NCI-H1417 treated with DMSO at 0.1 percent for 48 hours (cell line): ENCODE results near the gene DOHH.
"Not testable (repeated sequence)": the region's sequence is repeated elsewhere in the genome, so short reads cannot be mapped to it uniquely, and the experiment has no call there.

Experiments
- DNase-seq: peaks from one replicate; lab custom pipeline; 2025; lab: John Stamatoyannopoulos, UW

The DOHH gene

DNA sequence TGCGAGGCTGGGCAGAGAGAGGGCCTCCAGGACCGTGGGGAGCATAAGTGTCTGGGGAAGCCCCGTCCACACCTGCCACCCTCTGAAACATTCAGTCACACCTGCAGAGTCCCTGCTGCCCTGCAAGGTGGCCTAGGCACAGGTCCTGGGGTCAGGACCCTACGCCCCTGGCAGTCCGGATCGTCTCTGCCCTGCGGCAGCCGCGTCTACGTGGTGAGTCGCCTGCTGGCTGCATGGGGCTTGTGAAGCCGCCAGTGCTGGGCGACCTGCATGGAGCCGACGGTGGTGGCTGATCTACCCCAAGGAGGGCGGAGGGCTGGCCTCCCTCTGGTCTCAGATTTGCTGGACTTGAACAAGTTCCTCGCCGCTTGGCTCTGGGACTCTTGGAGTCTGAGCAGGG is 18.7 kb upstream of the DOHH start:
- DNase-seq = no peak

DNA sequence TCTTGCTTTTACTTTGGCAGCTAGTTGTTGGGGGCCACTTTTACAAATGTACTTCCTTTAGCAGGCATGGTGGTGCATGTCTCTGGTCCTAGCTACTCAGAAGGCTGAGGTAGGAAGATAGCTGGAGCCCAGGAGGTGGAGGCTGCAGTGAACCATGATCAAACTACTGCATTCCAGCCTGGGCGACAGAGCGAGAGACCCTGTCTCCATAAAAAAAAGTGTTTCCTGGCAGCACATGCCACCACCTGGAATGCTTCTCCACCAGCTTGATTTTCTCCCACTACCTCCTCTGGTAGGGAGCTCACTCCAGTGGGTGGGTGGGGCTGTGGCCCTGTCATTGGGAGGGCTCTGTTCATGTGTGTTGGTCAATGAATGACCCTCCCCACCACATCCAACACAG is 18.2 kb upstream of the DOHH start:
- DNase-seq = no peak

DNA sequence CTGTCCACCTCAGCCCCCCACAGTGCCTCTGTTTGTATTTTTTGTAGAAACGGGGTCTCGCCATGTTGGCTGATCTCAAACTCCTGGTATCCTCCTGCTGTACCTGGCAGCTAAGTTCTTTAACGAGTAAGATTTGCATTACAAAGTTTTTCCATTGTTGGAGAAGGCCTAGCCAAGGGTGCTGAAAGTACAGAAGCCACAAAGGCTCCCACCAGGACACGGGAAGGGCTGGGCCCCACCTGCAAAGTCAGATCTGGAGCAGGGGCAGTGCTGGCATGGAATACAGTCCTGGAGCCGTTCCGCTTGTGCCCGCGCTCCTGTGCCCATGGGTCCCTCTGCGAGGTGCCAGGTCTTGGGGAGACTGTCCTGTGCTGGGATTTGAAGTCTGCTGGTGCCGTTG is 17.8 kb upstream of the DOHH start:
- DNase-seq = no peak

DNA sequence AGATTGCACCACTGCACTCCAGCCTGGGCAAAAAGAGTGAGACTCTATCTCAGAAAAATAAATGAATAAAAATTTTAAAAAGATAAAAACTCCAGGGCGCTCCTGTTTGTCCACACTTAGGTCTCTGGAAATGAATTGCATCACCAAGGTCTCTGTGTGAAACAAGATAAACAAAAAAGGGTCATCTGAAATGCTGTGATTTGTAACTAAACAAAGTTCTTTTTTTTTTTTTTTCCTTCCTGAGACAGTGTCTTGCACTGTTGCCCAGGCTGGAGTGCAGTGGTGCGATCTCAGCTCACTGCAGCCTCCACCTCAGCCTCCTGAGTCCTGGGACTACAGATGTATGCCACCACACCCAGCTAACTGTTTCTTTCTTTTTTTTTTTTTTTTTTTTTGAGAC is 17.2 kb upstream of the DOHH start:
- DNase-seq = no peak

DNA sequence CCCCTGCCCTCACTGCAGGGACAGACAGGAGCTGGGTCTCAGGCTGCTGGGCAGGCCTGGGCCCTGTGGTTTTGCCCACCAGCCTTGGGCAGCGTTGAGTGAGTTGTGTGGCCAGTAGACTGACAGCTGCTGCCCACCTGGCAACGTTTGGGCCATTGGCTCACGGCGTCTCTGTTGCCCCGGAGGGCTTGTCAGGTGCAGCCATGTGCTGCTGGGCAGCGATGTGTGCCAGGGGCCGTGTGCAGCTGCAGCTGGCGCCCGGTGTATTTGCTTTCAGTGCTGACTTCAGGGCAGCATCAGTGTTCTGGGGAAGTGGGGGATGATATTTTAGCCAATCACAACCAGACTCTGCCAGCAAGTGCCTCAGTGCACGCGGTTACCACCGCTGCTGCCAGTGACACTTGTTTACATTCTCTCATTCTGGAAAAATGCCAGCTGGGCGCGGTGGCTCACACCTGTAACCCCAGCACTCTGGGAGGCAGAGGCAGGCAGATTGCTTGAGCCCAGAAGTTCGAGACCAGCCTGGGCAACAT is 16.3 kb upstream of the DOHH start:
- DNase-seq = peak; percentile 50

DNA sequence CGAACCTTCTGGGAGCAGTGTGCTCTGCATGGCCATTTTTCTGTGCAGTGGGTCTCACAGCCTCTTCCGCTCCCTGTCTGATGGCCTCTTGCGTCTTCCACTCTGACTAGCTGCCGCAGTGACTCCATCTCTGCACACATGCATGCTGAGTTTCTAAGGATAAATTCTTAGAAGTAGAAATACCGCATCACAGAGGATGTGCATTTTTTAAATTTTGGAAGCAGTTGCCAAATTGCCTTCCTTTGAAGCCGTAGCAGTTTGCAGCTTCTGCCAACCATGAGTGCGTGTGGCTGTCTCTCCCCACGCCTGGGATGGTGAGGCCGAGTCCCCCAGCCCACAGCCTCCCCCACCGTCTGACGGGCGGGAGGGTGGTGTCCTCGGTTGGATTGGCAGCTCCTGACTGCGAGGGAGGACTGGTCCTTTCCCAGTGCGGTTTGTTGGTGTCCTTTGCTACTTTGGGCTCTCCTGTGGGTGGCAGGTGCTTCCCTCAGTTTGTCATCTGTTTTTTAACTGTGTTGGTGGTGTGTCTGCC is 15.5 kb upstream of the DOHH start:
- no peak for DNase-seq

DNA sequence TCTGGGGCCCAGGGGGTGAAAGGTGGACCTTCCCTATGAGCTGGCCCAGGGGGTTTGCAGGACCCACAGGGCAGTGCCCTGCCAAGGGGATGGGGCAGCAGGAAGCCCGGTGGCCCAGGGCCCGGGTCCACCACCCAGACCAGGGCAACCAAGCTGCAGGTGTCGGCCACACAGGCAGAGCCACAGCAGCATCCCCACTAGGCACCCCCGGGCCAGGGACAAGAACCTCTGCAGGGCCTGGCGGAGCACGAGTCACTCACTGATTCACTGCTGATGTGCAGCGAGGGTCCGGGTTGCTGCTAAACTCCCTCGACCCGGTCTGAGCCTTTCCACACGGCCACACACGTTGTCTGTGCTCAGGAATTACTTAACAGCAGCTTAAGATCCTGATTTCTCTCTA is 14.5 kb upstream of the DOHH start:
- DNase-seq = no peak

DNA sequence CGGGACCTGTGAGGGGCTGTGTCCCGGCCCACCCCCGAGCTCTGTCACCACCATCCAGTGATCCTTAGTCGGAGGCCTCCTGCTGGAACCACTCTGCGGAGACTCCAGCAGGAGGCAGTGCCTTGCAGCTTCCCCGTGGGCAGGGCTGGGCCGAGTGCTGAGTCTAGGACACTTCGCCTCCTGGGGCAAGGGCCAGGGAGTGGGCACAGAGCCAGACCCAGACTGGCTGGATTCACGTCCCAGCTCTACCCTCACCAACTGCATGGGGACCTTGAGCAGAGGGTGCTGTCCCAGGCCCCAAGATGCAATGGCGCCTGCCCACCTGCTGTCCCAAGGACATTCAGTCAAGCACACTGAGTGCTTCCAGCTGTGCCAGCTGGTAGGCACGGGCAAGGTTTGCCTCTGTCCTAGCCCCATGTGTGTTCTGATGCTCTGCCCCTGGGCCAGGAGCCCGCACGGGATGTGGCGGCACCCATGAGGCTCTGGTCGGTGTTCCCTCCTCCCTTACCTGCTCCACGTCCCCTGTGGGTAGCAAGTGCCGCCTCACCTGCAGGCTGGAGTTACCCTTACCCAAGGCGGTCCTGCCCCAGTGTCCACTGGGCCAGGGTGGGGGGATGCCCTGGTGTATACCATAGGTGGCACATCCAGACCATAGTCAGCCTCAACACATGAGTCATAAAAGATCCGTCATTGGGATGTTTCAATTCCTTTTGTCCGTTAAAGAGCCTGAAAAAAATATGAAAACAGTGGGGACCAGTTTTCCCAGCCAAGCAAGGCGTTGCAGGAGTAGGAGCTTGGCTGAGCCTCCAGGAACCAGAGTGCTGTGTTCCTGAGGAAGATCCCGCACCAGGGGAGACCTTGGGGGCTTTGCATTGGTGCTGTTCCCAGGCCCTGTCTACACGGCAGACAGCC is 13.0 kb upstream of the DOHH start:
- DNase-seq = no peak

DNA sequence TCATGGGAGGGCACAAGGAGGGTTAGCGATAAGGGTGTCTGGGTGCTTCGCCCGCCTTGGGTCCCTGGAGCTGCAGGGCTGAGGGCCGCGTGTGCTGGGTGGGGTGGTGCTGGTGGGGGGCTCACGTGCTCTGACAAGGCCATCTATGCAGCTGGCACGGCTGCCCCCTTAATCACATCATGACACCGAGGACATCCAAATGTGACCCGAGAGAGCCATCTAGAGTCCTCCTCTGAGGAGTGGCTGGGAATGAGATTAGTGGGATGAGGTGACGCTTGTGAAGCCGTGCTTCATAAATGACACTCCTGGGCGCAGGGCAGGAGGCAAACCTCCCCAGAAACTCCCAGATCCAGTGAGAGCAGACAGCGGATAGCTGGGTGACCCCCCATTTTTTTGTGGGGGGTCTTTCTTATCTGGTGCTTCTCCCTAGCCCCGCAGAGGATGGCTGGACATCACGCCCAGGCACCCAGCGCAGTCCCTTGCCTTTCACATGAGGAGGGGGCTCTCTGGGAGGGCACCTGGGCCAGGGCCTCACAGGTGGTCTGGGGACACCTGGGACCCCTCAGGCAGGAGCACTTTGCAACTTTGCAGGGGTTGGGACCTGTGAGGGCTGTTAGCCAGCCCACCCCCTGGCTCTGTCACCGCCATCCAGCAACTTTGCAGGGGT is 12.2 kb upstream of the DOHH start:
- DNase-seq = no peak

DNA sequence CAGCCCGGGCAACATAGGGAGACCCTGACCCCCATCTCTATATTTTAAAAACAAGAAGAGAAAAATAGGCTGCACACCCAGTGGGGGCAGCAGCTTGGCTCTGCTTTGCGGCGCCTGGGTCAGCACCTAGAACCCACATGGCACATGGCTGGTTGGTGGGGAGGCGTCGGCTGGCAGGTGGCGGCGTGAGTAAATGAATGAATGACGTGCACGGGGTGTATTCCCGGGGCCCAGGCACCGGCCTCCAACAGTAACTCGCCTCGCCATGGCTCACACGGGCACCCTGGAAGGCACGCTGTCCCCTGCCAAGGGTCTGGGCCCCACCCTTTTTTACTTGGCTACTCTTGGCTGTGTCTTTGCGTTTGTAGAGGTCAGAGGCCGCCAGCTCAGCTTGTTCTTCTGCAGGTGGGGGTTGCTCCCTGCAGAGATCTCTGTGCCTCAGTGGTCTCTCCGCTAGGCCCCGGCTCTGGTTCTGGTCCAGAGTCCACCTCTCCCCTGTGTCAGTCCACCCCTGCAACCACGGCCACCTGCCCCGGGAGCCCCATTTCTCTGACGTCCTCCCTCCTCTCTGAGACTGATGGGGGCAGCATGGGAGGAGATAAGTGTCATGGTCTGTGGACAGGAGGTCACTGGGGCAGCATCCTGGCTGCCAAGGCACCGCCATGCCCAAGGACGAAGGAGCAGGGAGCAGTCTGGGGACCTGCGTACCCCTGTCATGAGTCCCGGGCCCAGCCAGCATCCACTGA is 11.2 kb upstream of the DOHH start:
- no peak for DNase-seq

DNA sequence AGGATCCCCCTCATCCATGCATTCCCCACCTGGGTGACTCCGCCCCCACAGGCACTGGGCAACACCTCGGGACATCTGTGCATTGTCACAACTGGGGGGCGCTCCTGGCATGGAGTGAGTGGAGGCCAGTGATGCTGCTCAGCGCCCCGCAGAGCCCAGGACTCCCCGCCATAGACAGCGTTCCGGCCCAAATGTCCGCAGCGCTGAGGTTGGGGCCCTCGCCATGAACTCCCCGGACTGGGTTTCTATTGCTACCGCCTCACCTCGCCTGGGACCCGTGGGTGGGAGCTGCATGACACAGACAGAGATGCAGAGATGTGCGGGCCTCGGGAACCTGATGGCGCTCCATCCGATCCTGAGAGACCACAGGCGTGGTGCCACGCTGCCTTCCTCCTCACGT is 10.3 kb upstream of the DOHH start:
- no peak for DNase-seq

DNA sequence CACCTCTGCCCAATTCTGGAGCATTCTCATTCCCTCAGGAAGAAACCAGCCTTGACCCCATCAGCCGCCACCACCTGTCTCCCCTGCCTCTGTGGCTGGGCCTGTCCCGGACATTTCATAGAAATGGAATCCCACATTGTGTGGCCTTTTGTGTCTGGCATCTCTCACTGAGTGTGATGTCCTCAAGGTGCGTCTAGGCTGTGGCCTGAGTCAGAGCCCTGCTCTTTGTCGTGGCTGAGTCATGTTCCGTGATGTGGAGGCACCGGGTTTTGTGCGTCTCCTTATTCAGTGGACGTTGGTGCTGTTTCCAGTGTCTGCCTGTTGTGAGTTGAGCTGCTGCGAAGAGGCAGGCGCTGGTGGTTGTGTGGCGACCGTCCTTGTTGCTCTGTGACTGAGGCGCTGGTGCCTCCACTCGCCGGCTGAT is 9.1 kb upstream of the DOHH start:
- DNase-seq = no peak

DNA sequence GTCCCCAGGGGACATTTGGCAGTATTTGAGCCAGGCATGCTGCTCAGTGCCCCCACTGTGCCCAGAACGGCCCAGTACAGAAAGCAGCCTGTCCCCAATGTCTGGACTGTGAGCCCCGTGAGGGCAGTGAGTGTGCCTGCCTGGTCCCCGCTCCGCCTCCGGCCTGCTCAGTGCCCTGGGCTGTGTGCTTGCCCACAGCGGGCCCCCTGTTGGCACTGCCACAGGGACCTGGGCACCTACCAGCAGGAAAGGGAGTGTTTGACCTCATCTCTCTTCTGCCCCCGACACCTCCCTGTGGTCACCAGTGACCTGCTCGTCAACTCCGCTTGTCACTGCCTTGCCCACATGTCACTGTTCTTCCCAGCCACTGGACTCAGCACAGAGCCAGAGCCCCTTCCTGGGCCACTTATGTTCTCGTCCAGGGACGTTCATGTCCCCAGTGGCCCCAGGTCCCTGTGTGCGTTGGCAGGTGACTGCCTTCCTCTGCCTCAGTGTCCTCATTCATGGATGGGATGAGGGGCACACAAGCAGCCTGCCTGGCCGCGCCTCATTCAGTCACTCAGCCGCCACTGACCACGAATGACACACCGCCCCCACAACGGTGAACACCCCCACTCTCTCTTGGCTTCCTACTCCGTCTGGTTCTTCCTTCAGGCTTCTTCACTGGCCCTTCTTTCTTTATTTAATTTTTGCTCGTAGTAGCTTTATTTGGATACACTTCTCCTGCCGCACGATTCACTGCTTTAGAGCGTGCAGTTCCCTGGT is 8.5 kb upstream of the DOHH start:
- no peak for DNase-seq

DNA sequence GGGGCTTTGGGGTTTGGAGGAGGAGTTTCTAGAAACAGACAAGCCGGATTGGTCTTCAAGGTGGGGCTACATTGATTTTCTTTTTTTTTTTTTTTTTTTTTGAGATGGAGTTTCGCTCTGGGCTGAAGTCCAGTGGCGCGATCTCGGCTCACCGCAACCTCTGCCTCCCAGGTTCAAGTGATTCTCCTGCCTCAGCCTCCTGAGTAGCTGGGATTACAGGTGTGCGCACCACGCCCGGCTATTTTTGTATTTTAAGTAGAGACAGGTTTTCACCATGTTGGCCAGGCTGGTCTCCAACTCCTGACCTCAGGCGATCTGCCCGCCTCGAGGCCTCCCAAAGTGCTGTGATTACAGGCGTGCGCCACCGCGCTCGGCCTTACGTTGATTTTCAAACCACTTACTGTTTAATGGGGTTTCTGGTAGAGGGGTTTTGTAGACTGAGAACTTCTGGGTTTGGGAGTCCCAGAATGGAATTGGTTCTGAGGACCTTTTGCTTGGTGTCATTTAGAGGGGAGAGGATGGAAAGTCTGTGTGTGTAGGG is 7.7 kb upstream of the DOHH start:
- not testable (repeated sequence) for DNase-seq

DNA sequence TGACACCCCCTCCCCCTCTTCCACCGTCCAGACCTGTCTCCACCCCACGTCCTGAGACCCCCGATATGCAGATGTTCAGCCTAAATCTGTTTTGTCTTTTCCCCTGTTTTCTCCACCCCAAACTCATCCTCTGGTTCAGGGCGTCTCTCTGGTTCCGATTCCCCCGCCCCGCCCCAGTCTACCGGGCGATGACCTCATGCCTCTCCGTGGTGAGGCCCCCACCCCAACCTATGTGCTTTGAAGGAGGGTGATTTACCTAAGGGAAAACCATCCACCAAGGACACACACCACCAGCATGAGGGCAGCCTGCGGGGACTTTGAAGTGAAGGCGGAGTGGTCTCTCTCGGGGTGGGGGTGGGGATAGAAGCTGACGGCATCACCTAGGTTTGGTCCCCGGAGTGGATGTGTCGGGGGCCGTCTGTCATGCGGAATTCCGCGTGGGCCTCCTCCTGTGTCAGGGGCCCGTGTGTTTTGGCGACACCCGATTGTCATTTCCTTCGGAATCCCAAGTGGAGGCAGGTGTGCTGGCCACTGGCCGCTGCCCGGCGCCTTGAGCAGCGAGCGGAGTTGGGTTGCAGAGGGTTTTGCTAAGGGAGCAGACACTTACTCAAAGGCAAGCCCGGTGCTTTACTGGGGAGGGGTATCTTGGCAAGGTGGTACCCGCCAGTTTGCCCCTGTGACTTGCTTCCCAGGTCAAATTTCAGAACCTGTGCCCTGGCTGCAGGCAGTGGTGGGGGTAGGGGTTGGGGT is 7.1 kb upstream of the DOHH start:
- no peak for DNase-seq

DNA sequence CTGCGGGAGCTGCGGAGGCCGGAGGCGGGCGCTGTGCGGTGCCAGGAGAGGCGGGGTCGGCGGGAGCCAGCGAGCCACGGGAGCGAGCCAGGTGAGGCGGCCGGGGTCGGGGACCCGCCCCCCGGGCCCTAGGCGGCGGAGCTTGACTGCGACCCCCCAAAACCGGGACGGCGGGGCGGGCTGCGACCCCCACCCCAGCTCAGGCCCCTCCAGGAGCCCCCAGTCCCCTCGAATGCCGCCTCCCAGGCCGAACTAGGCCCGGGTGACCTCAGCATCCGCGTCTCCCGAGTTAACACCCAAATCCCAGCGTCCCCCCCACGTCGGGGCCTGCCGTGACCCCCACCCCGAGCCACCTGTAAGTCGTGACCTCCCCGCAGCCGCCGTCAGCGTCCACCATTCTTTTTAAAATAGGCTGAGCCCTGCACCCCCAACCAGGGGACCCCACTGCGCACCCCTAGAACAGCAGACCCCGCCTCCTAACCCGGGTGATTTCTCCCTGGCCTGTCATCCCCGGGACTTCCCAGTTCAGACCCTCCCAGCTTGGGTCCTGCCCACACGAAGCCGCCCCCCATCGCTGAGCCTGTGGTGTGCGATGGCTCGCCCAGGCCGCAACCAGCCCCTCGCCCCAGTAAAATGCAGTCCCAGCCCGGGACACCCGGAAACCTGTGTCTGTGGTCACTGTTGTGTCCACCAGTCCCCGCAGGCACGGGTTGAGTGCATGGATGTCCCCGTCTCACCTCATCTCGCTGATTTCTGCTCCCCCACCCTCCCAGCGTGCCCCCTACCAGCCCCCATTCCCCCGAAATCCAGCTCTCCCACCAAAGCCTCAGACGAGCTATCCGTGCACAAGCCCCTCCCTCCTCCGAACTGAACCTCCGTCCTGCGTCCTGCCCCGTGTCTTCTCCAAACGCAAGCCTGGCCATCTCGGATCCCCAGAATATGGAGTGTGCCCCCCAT is 6.2 kb upstream of the DOHH start:
- no peak for DNase-seq

DNA sequence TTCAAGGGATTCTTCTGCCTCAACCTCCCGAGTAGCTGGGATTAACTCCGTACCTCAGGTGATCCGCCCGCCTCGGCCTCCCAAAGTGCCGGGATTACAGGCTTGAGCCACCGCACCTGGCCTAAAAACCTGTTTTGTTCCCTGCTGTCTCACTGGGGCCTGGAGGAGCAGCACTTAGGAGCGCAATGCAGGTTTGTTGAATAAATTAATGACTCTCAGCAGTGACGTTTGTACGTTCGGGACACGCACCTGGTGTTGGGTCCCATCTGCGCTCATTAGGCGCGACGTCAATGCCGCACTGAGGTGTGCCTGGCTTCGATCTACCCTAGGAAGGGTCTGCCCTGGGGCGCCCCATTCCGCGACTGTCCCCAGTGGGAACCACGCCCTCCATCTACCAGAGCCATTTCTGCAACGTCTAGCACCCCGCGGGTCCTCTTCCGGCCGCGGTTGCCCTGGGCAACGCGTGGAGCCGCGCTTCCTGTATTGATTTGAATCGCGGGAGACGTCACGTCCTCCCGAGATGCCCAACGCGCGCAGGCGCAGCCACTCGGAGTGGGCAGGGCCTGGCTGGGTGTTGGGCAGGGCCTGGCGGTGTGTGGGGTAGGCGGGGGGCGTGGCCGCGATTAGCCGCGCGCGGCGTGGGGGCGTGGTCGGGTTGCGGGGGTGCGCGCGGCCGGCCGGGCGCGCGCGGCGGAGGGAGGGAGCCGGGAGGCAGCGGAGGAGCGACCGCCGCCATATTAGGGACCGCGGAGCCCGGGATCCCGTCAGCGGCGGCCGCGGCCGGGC is 5.3 kb upstream of the DOHH start, which contains the start of gene FZR1:
TSS of gene FZR1 (plus strand) at position 714 of the 786 bp plus-strand sequence. CDS start 16,679 bp downstream, outside the sequence.
- peak; percentile 99 for DNase-seq

DNA sequence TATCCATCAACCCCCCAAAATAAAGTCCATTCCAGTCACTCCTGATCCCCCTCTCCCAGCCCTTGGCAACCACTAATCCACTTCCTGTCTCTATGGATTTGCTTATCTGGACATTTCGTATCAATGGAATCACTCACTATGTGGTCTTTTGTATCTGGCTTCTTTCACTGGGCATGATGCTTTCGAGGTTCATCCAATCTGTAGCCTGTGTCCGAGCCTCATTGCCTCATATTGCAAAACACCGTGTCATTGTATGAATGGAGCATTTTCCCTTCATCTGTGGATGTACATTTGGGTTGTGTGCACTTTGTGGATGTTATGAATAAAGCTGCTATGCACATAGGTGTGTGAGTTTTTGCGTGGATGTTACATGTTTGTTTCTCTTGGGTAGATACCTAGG is 4.3 kb upstream of the DOHH start:
- DNase-seq = no peak
